H1 (cell line): ENCODE measurements around the gene SUSD1. TPM values are rescaled to one million over a fixed set of nuclear protein-coding genes. Genes with fewer than 3 reads are reported as not detected.

Experiments used
- BRCA1 ChIP-seq: IDR thresholded peaks from 2 replicates; pipeline ENCODE4 v1.6.1; 2012; ENCODE audit warnings: low read depth, low read length, improper control_type of control experiment
- CHD7 ChIP-seq: fragments of 300-600 bp; sonication (generic); IDR thresholded peaks from 2 replicates; pipeline ENCODE4 v1.7.1; 2012; ENCODE audit warnings: low read length, moderate library complexity, mild to moderate bottlenecking, inconsistent platforms; ENCODE audit not compliant: insufficient replicate concordance
- EP300 ChIP-seq, 2 experiments: IDR thresholded peaks; 1 replicate in 1 of 2; 2 replicates in 1 of 2; pipeline ENCODE4 v1.6.1; 2011 to 2012; ENCODE audit warnings: low read depth in 2 of 2, low read length in 2 of 2, mild to moderate bottlenecking in 2 of 2, borderline replicate concordance in 1 of 2, inconsistent platforms in 1 of 2, moderate library complexity in 1 of 2
- SP1 ChIP-seq: IDR thresholded peaks from 2 replicates; pipeline ENCODE4 v1.6.1; 2011; ENCODE audit warnings: low read depth, low read length
- TBP ChIP-seq: IDR thresholded peaks from 2 replicates; pipeline ENCODE4 v1.6.1; 2011; ENCODE audit warnings: low read depth, low read length, improper control_type of control experiment
- polyA plus RNA-seq, 7 experiments: library from polyadenylated mRNA; depleted of rRNA in 3 of 7; stranded (reverse) in 5 of 7; unstranded in 2 of 7; fragments of >200 nt in 5 of 7; fragments of 200-250 nt in 2 of 7; gene quantifications; 1 replicate in 5 of 7; 2 replicates in 1 of 7; 4 replicates in 1 of 7; pipeline versions ENCODE4 v1.2.1 to v1.2.3, GENCODE V29; 2011 to 2013; ENCODE audit warnings: missing spikeins in 2 of 7, mixed read lengths in 2 of 7
- total RNA-seq: library from RNA; stranded (reverse); fragmentation: NEBNext Ultra II Directional; extraction: Animal tissue kit (Norgen Biotek cat#: 25700); gene quantifications from 2 replicates; pipeline ENCODE4 v1.2.1, GENCODE V29; 2021

The SUSD1 gene
- total and polyA plus RNA-seq, 2 of the 8 experiments (the other 6 are each of a cell fraction or from before 2014, with no cell fraction given), result 2.8 to 7.2 TPM

- TF ChIP-seq CHD7, result no peak
- TF ChIP-seq BRCA1, result no peak
- TF ChIP-seq EP300 (IDR thresholded peaks at IDR 0.05; ENCODE audit: borderline replicate concordance in 1 of 2, low read depth in 2 of 2, low read length in 2 of 2), result peak in 1 of 2 experiments; percentile 53; a peak in 1 of 3 replicates
- TF ChIP-seq SP1, result peak; percentile 48; the same call in 1 of the 2 replicates
- TF ChIP-seq TBP, result no peak
- TF ChIP-seq, all 59 proteins: peak for 3
These were observed 145.1 kb downstream of the SUSD1 start (continued) for GRCh38 chr9:112029921-112030444.
